Measurements from ENCODE around the gene ATP11C. TPM values are rescaled to one million over a fixed set of nuclear protein-coding genes. Genes with fewer than 3 reads are reported as not detected.
A peak's percentile ranks its signal among the peaks of the same experiment; 100 is the strongest.

ATP11C gene
- polyA plus RNA-seq (7.8 to 14.0 TPM (median 8.3 TPM) in 3 replicates), polyA minus RNA-seq (3.2 to 14.2 TPM (median 9.9 TPM) in 3 replicates)
- polyA plus RNA-seq (2011; ENCODE audit: low read depth), result 7.6 TPM
- polyA plus RNA-seq (2011; cell fraction: cytosol; rRNA removed), result 2.9 and 6.9 TPM in 2 replicates
- 11.3 and 15.4 TPM in 2 replicates for polyA plus RNA-seq (2011; cell fraction: nucleus; rRNA removed)
- polyA plus RNA-seq (2012; ENCODE audit: low replicate concordance), result 2.3 and 9.4 TPM in 2 replicates
- 7.1 TPM for polyA minus RNA-seq (2011; cell fraction: cytosol; rRNA and poly(A)+ RNA removed)
- 19.7 and 22.9 TPM in 2 replicates for polyA minus RNA-seq (2011; cell fraction: nucleus; rRNA and poly(A)+ RNA removed)

GRCh38 chrX:139932901-139933796 is at the start of gene ATP11C:
ATP11C (minus strand) TSS chrX:139933053; CDS start chrX:139932042, 1,011 bp downstream.
- Histone ChIP-seq H3K9me3 (ENCODE audit: control insufficient read depth, low read depth, low read length) (no peaks in the 10 kb centered on the region), H3K4me2 (ENCODE audit: control insufficient read depth, extremely low read depth, insufficient read depth, low read depth, low read length) (peak within 1 kb of the TSS; percentile 80), H3K79me2 (ENCODE audit: control insufficient read depth, insufficient read depth, low read length) (peaks cover 23% of the 10 kb centered on the region), H3K36me3 (ENCODE audit: control insufficient read depth in 2 of 2, extremely low read depth in 1 of 2, insufficient read depth in 2 of 2, low read length in 2 of 2) (no peaks in the 10 kb centered on the region), H3K27ac (ENCODE audit: control insufficient read depth, insufficient read depth, low read length) (peak within 1 kb of the TSS; percentile 64), H2AFZ (ENCODE audit: control insufficient read depth, low read length) (peak within 1 kb of the TSS; percentile 59), H3K4me3 (ENCODE audit: control insufficient read depth in 2 of 3, extremely low read depth in 1 of 3, insufficient read depth in 2 of 3, low read depth in 1 of 3, low read length in 3 of 3) (peak within 1 kb of the TSS; percentile 51 to 71 (median 69)), H4K20me1 (ENCODE audit: control insufficient read depth, extremely low read depth, insufficient read depth, low read length) (no peaks in the 10 kb centered on the region), H3K9me1 (ENCODE audit: control insufficient read depth, extremely low read depth, insufficient read depth, low read length) (no peaks in the 10 kb centered on the region), H3K27me3 (ENCODE audit: control insufficient read depth, extremely low read depth, insufficient read depth, low read length) (no peaks in the 10 kb centered on the region), H3K4me1 (ENCODE audit: control insufficient read depth, extremely low read depth, insufficient read depth, low read length) (no peaks in the 10 kb centered on the region), H3K9ac (ENCODE audit: control insufficient read depth, extremely low read depth, insufficient read depth, low read length) (peak within 1 kb of the TSS; percentile 76)
- DNase-seq (ENCODE audit: low read depth, low spot score) (peak; percentile 19), FAIRE-seq (no peak)
- dilution Hi-C loops (cut with MboI; ENCODE audit: extremely low pct_ligation_motif_present, low sequenced_read_pairs), result no loop called here
- TF ChIP-seq EZH2 (IDR thresholded peaks at IDR 0.05; ENCODE audit: low read length) (no peak), CTCF (optimal IDR thresholded peaks at IDR 0.05 in 1 of 3, IDR thresholded peaks at IDR 0.05 in 1 of 3, conservative IDR thresholded peaks at IDR 0.05 in 1 of 3; ENCODE audit: extremely low read depth in 1 of 3, insufficient read depth in 2 of 3, low read length in 3 of 3) (peak in 1 of 3 experiments; percentile 48)

- Histone ChIP-seq H3K9me3 (ENCODE audit: control insufficient read depth, low read depth, low read length) (no peaks in the 10 kb centered on the region), H3K79me2 (ENCODE audit: control insufficient read depth, insufficient read depth, low read length) (no peaks in the 10 kb centered on the region), H3K36me3 (ENCODE audit: control insufficient read depth in 2 of 2, extremely low read depth in 1 of 2, insufficient read depth in 2 of 2, low read length in 2 of 2) (no peaks in the 10 kb centered on the region), H3K4me2 (ENCODE audit: control insufficient read depth, extremely low read depth, insufficient read depth, low read depth, low read length) (no peak overlapping the region), H4K20me1 (ENCODE audit: control insufficient read depth, extremely low read depth, insufficient read depth, low read length) (no peaks in the 10 kb centered on the region), H3K4me1 (ENCODE audit: control insufficient read depth, extremely low read depth, insufficient read depth, low read length) (no peaks in the 10 kb centered on the region), H3K27ac (ENCODE audit: control insufficient read depth, insufficient read depth, low read length) (no peak overlapping the region), H3K9me1 (ENCODE audit: control insufficient read depth, extremely low read depth, insufficient read depth, low read length) (no peaks in the 10 kb centered on the region), H3K9ac (ENCODE audit: control insufficient read depth, extremely low read depth, insufficient read depth, low read length) (no peak overlapping the region), H3K27me3 (ENCODE audit: control insufficient read depth, extremely low read depth, insufficient read depth, low read length) (no peaks in the 10 kb centered on the region), H2AFZ (ENCODE audit: control insufficient read depth, low read length) (no peak overlapping the region), H3K4me3 (ENCODE audit: control insufficient read depth in 2 of 3, extremely low read depth in 1 of 3, insufficient read depth in 2 of 3, low read depth in 1 of 3, low read length in 3 of 3) (no peak overlapping the region)
- no peak for FAIRE-seq
- TF ChIP-seq CTCF (optimal IDR thresholded peaks at IDR 0.05 in 1 of 3, IDR thresholded peaks at IDR 0.05 in 1 of 3, conservative IDR thresholded peaks at IDR 0.05 in 1 of 3; ENCODE audit: extremely low read depth in 1 of 3, insufficient read depth in 2 of 3, low read length in 3 of 3) (no peak), EZH2 (IDR thresholded peaks at IDR 0.05; ENCODE audit: low read length) (no peak)
- dilution Hi-C loops (cut with MboI; ENCODE audit: extremely low pct_ligation_motif_present, low sequenced_read_pairs), result no loop called here
- DNase-seq (ENCODE audit: low read depth, low spot score), result no peak
Observed at GRCh38 chrX:139974471-139974870, 41.6 kb upstream of the ATP11C start.

Measured in keratinocyte (primary cell).